ENCODE data around the gene EIF3F.

GRCh38 chr11:8047382-8047781, 60.2 kb downstream of the EIF3F start:
- TF ChIP-seq CTCF (conservative IDR thresholded peaks at IDR 0.05; ENCODE audit: low read depth, low read length): no peak
- no peak for TF ChIP-seq CHD1 (IDR thresholded peaks at IDR 0.05; ENCODE audit: low read depth, low read length)
- no peak for TF ChIP-seq RAD21 (IDR thresholded peaks at IDR 0.05; ENCODE audit: low read length)
- TF ChIP-seq RCOR1 (IDR thresholded peaks at IDR 0.05; ENCODE audit: insufficient replicate concordance, low read length): no peak
- TF ChIP-seq SMC3 (IDR thresholded peaks at IDR 0.05; ENCODE audit: low read depth, low read length): no peak
- no peak for TF ChIP-seq NFE2L2 (IDR thresholded peaks at IDR 0.05; ENCODE audit: low read depth, low read length)
- TF ChIP-seq MAZ (IDR thresholded peaks at IDR 0.05; ENCODE audit: borderline replicate concordance, low read depth, low read length): no peak
- TF ChIP-seq MAFK (IDR thresholded peaks at IDR 0.05; ENCODE audit: low read depth, low read length): no peak
- no peak for TF ChIP-seq CEBPB (IDR thresholded peaks at IDR 0.05; ENCODE audit: low read depth, low read length)
